Thyroid gland (tissue), 4 donors: Measurements from ENCODE around the gene SMG9. TPM values are rescaled to one million over a fixed set of nuclear protein-coding genes. Genes with fewer than 3 reads are reported as not detected.

ENCODE experiments used
- DNase-seq, 2 donors: peaks; one replicate each; pipeline ENCODE4 v3.0.0-alpha.2; 2019
- H3K27ac ChIP-seq, 3 donors: fragments of 200-600 bp; sonication (generic); 1 replicate in 2 of 3; 2 replicates in 1 of 3; pipeline ENCODE4 v1.5.1; 2016 to 2019; ENCODE audit warnings: mild to moderate bottlenecking in 1 of 3, moderate library complexity in 1 of 3
- H3K27me3 ChIP-seq: fragments of 200-600 bp; sonication (generic); one replicate; pipeline ENCODE4 v1.5.1; 2019
- H3K36me3 ChIP-seq, 2 donors: fragments of 200-600 bp; sonication (generic); one replicate each; pipeline ENCODE4 v1.5.1; 2016 to 2019
- H3K4me1 ChIP-seq, 2 donors: fragments of 200-600 bp; sonication (generic); one replicate each; pipeline ENCODE4 v1.5.1; 2017 to 2019
- H3K4me3 ChIP-seq, 3 donors: fragments of 200-600 bp; sonication (generic); replicated peaks in 1 of 3; 1 replicate in 2 of 3; 2 replicates in 1 of 3; pipeline ENCODE4 v1.5.1; 2016; ENCODE audit warnings: mild to moderate bottlenecking in 1 of 3
- H3K9me3 ChIP-seq: fragments of 200-600 bp; sonication (generic); one replicate; pipeline ENCODE4 v1.5.1; 2017
- POLR2A ChIP-seq, 2 donors: fragments of 450-650 bp; IDR thresholded peaks; one replicate each; pipeline ENCODE4 v1.6.1; 2017; ENCODE audit warnings: antibody characterized with exemption in 2 of 2, mild to moderate bottlenecking in 2 of 2, moderate library complexity in 1 of 2
- WGBS, 2 donors: methylation state at CpG; one replicate each; pipeline ENCODE4 v1.1.5; 2017; 5-methylcytosine and 5-hydroxymethylcytosine counted together
- intact Hi-C: fragments of 100-400 bp; cut with DNase I; formaldehyde crosslinking; loops from one replicate; pipeline ENCODE4 v1.15.1; 2023
- total RNA-seq, 4 donors: library from RNA; depleted of rRNA; stranded (reverse); fragments of >200 nt; gene quantifications; one replicate each; pipeline ENCODE4 v1.2.3, GENCODE V29; 2016
- TF ChIP-seq, protein P1 (sequence below), 6 experiments: fragments of 200-600 bp in 3 of 6; fragments of 450-650 bp in 3 of 6; sonication (generic) in 3 of 6; IDR thresholded peaks; one replicate each; pipeline ENCODE4 v1.5.1; 2016 to 2019; ENCODE audit warnings: antibody characterized with exemption in 6 of 6, mild to moderate bottlenecking in 2 of 6, inconsistent platforms in 1 of 6, moderate library complexity in 1 of 6

SMG9 gene
- total RNA-seq, 4 donors from 2014 or later: 15.5 to 34.4 (median 18.8) TPM

DNA sequence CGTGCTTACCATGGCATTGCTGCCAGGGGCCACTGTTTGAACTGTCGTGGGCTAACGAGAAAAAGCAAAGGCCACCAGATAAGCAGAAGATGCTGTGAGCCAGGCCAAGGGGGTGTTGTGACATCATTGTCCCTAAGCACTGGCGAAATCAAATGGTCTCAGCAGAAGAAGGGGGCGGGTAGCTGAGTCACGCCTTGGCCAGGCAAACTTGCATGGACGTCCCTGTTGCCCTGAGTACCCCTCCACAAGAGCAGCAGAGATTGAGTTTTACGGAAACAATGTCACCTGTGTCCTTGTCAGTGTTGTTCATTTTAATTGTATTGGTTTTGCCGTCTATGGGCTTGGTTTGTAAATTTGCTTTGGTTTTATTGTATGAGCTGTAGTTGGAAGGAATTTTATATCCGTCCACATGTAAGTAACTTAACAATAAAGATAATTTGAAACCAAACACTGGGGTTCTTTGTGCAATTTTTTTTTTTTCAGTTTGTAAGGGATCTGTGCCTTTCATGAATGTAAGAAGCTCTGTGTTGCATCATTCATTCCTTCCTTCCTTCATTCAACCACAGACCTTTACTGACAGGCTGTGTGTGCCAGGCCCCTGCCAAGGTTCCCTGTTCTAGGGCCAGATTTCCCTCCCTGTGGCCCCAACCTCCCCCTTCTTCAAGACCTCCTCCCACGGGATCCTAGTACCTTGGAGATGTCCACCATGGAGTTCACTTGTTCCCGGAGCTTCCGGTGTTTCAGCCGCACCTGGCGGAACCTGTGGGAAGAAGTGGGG lies 13.7 kb upstream of the SMG9 start:
- TF ChIP-seq, protein P1, sequence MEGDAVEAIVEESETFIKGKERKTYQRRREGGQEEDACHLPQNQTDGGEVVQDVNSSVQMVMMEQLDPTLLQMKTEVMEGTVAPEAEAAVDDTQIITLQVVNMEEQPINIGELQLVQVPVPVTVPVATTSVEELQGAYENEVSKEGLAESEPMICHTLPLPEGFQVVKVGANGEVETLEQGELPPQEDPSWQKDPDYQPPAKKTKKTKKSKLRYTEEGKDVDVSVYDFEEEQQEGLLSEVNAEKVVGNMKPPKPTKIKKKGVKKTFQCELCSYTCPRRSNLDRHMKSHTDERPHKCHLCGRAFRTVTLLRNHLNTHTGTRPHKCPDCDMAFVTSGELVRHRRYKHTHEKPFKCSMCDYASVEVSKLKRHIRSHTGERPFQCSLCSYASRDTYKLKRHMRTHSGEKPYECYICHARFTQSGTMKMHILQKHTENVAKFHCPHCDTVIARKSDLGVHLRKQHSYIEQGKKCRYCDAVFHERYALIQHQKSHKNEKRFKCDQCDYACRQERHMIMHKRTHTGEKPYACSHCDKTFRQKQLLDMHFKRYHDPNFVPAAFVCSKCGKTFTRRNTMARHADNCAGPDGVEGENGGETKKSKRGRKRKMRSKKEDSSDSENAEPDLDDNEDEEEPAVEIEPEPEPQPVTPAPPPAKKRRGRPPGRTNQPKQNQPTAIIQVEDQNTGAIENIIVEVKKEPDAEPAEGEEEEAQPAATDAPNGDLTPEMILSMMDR (IDR thresholded peaks at IDR 0.05): no peak
- TF ChIP-seq POLR2A (IDR thresholded peaks at IDR 0.05): no peak
- no peak overlapping the region for H3K4me3 ChIP-seq
- no peaks in the 10 kb centered on the region for H3K9me3 ChIP-seq
- H3K27me3 ChIP-seq: no peaks in the 10 kb centered on the region
- no peak overlapping the region for H3K27ac ChIP-seq
- peak in 1 of 2 donors; percentile 23 for DNase-seq
- peaks cover 0 to 12% of the 10 kb centered on the region in 2 donors for H3K4me1 ChIP-seq
- intact Hi-C loops: no loop called here
- no peaks in the 10 kb centered on the region for H3K36me3 ChIP-seq
- 73 to 74% methylated on average over 15 of the region's 15 CpGs for WGBS, 2 donors

DNA sequence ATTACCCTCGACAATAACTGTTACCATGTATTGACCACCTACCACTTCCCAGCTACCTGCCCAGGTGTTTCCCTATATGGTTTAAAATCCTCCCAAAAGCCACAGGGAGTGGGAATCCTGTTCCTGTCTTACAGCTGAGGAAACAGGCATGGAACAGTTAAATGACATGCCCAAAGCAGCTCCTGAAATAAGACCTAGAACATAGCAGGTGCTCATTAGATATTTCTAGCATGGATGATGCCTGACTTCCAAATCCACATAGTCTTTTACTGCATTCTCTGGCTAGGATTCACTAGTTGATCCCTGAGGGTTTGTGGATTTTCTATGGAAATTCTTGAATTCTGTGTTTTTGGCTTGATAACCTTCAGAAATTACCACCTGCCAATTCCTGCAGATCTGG lies 13.1 kb upstream of the SMG9 start:
- no peak overlapping the region for H3K4me3 ChIP-seq
- peaks cover 0 to 12% of the 10 kb centered on the region in 2 donors for H3K4me1 ChIP-seq
- intact Hi-C loops: no loop called here
- no peaks in the 10 kb centered on the region for H3K27me3 ChIP-seq
- no peak overlapping the region for H3K27ac ChIP-seq
- TF ChIP-seq, protein P1 (IDR thresholded peaks at IDR 0.05): no peak
- TF ChIP-seq POLR2A (IDR thresholded peaks at IDR 0.05): no peak
- no peaks in the 10 kb centered on the region for H3K36me3 ChIP-seq
- H3K9me3 ChIP-seq: no peaks in the 10 kb centered on the region
- DNase-seq: no peak
- WGBS, 2 donors: 91% methylated on average over 1 of the region's 1 CpG

DNA sequence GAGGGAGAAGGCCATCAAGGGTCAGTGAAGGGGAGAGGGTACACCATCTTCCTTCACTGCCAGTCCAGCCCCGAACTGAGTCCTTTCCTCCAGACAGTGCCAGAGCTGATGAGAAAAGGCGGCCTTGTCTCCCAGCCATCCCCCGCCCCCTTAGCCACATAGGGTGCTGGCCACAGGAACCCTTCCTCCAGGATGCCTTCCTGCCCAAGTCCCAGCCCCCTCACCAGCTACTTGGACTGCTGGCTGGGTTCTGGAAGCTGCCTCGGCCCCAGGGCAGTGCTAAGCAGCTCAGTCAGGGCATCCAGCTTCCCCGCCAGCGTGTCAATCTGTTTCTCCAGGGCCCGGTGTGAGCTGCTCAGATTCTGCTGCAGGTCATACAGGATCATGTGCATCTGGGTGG lies 12.6 kb upstream of the SMG9 start:
- no peak overlapping the region for H3K4me3 ChIP-seq
- WGBS, 2 donors: 82 to 86% methylated on average over 6 to 7 of the region's 7 CpGs
- intact Hi-C loops: no loop called here
- H3K9me3 ChIP-seq: no peaks in the 10 kb centered on the region
- H3K27me3 ChIP-seq: no peaks in the 10 kb centered on the region
- no peak for DNase-seq
- no peak for TF ChIP-seq POLR2A (IDR thresholded peaks at IDR 0.05)
- TF ChIP-seq, protein P1 (IDR thresholded peaks at IDR 0.05): no peak
- no peak overlapping the region for H3K27ac ChIP-seq
- H3K4me1 ChIP-seq: peaks cover 0 to 12% of the 10 kb centered on the region in 2 donors
- no peaks in the 10 kb centered on the region for H3K36me3 ChIP-seq

DNA sequence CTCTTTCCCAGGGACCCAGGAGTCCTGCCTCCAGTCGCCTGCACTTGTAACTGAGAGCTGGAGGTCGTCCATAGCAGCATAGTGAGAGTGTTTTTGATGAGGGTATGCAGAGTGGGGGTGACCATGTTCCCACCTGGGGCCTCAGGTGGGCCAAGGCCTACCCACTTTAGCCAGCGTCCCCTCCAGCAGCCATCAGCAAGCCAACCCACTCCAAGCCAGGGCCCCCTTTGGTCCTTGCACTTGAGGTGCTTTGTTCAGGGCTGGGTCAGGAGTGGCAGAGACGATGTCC lies 11.9 kb upstream of the SMG9 start:
- WGBS, 2 donors: 57 to 67% methylated on average over 3 to 4 of the region's 4 CpGs
- no peak overlapping the region for H3K27ac ChIP-seq
- intact Hi-C loops: no loop called here

More for the DNA sequence above, 11.9 kb upstream of the SMG9 start:
- Histone ChIP-seq H3K36me3 (no peaks in the 10 kb centered on the region), H3K9me3 (no peaks in the 10 kb centered on the region), H3K27me3 (no peaks in the 10 kb centered on the region), H3K4me1 (peaks cover 0 to 12% of the 10 kb centered on the region in 2 donors), H3K4me3 (no peak overlapping the region)
- DNase-seq: no peak
- TF ChIP-seq, protein P1 (IDR thresholded peaks at IDR 0.05): no peak
- TF ChIP-seq POLR2A (IDR thresholded peaks at IDR 0.05): no peak
